OCI-LY3 (cell line): ENCODE data around the gene RBM12.

Experiments used
- H2AFZ ChIP-seq: fragments of 200-600, 300-600 bp; shearing (Covaris generic); 2 replicates; pipeline ENCODE4 v1.6.0; 2014; ENCODE audit warnings: antibody characterized with exemption, low read depth, low read length
- H3K27ac ChIP-seq: fragments of 200-600, 300-600 bp; sonication (generic); 2 replicates; pipeline ENCODE4 v1.5.1; 2014; ENCODE audit warnings: mild to moderate bottlenecking, low read length, moderate library complexity, mixed read lengths
- H3K27me3 ChIP-seq: fragments of 200-600, 300-600 bp; sonication (generic); 2 replicates; pipeline ENCODE4 v1.6.1; 2014; ENCODE audit warnings: low read depth, low read length, mixed read lengths
- H3K36me3 ChIP-seq: fragments of 200-600, 300-600 bp; sonication (generic); replicated peaks from 2 replicates; pipeline ENCODE3; 2014; ENCODE audit warnings: low read depth, low read length, mixed read lengths
- H3K4me1 ChIP-seq: fragments of 300-600, 200-600 bp; sonication (generic); 2 replicates; pipeline ENCODE4 v1.6.1; 2014; ENCODE audit warnings: low read length, mixed read lengths
- H3K4me2 ChIP-seq: fragments of 200-600, 300-600 bp; sonication (generic); 2 replicates; pipeline ENCODE4 v1.6.1; 2014; ENCODE audit warnings: low read length, mixed read lengths
- H3K4me3 ChIP-seq: fragments of 300-600, 200-600 bp; sonication (generic); 2 replicates; pipeline ENCODE4 v1.5.1; 2014; ENCODE audit warnings: antibody characterized with exemption, mild to moderate bottlenecking, low read length, moderate library complexity
- H3K79me2 ChIP-seq: fragments of 300-600, 200-600 bp; shearing (Covaris generic); 2 replicates; pipeline ENCODE4 v1.6.1; 2014; ENCODE audit warnings: mild to moderate bottlenecking, low read length, mixed read lengths
- H3K9ac ChIP-seq: fragments of 300-600, 200-600 bp; shearing (Covaris generic); 2 replicates; pipeline ENCODE4 v1.6.0; 2014; ENCODE audit warnings: mild to moderate bottlenecking, low read length, moderate library complexity
- H3K9me3 ChIP-seq: fragments of 200-600, 300-600 bp; shearing (Covaris generic); 2 replicates; pipeline ENCODE4 v1.6.1; 2014; ENCODE audit warnings: low read length, mixed read lengths; ENCODE audit not compliant: insufficient read depth
- H4K20me1 ChIP-seq: fragments of 200-600, 300-600 bp; sonication (generic); 2 replicates; pipeline ENCODE4 v1.6.1; 2016; ENCODE audit warnings: low read length, mixed read lengths; ENCODE audit not compliant: insufficient read depth
- CTCF ChIP-seq: fragments of 200-600, 300-600 bp; sonication (generic); IDR thresholded peaks from 2 replicates; pipeline ENCODE4 v1.5.1; 2014; ENCODE audit warnings: antibody characterized with exemption, low read length, low read depth
- EZH2phosphoT487 ChIP-seq: fragments of 200-600 bp; shearing (Covaris generic); IDR thresholded peaks from 2 replicates; pipeline ENCODE4 v1.6.1; 2018; ENCODE audit warnings: antibody characterized with exemption, mixed run types, low read depth

Gene RBM12

GRCh38 chr20:35651958-35652357 is 12.7 kb downstream of the RBM12 start:
- H3K4me1 ChIP-seq = no peaks in the 10 kb centered on the region
- peaks cover 84% of the 10 kb centered on the region for H4K20me1 ChIP-seq
- TF ChIP-seq EZH2phosphoT487 (no peak), CTCF (no peak)
- no peaks in the 10 kb centered on the region for H3K9me3 ChIP-seq
- no peak overlapping the region for H3K27ac ChIP-seq
- H3K4me3 ChIP-seq = no peak overlapping the region
- no peak overlapping the region for H3K4me2 ChIP-seq
- no peak overlapping the region for H3K9ac ChIP-seq
- peaks cover 98% of the 10 kb centered on the region for H3K79me2 ChIP-seq
- H2AFZ ChIP-seq = no peak overlapping the region
- peaks cover 57% of the 10 kb centered on the region for H3K36me3 ChIP-seq
- H3K27me3 ChIP-seq = no peaks in the 10 kb centered on the region

- H4K20me1 ChIP-seq = peaks cover 79% of the 10 kb centered on the region
- no peaks in the 10 kb centered on the region for H3K4me1 ChIP-seq
- TF ChIP-seq CTCF (no peak), EZH2phosphoT487 (no peak)
- H3K27ac ChIP-seq = no peak overlapping the region
- H3K9me3 ChIP-seq = no peaks in the 10 kb centered on the region
- H3K9ac ChIP-seq = no peak overlapping the region
- H3K4me2 ChIP-seq = no peak overlapping the region
- no peak overlapping the region for H3K4me3 ChIP-seq
- H2AFZ ChIP-seq = no peak overlapping the region
- peaks cover 57% of the 10 kb centered on the region for H3K36me3 ChIP-seq
- H3K27me3 ChIP-seq = no peaks in the 10 kb centered on the region
- peaks cover 95% of the 10 kb centered on the region for H3K79me2 ChIP-seq
Measured at GRCh38 chr20:35650632-35651031, 14.1 kb downstream of the RBM12 start.

- Histone ChIP-seq H3K27ac (no peak overlapping the region), H3K79me2 (peaks cover 95% of the 10 kb centered on the region), H2AFZ (no peak overlapping the region), H3K36me3 (peaks cover 40% of the 10 kb centered on the region), H3K4me3 (no peak overlapping the region), H3K4me2 (no peak overlapping the region), H3K9ac (no peak overlapping the region), H4K20me1 (peaks cover 78% of the 10 kb centered on the region), H3K4me1 (no peaks in the 10 kb centered on the region), H3K27me3 (no peaks in the 10 kb centered on the region), H3K9me3 (no peaks in the 10 kb centered on the region)
- TF ChIP-seq CTCF (no peak), EZH2phosphoT487 (no peak)
Measured at GRCh38 chr20:35648836-35649235, 15.9 kb downstream of the RBM12 start.

- no peak for TF ChIP-seq EZH2phosphoT487
- TF ChIP-seq CTCF = no peak
- H3K27me3 ChIP-seq = no peaks in the 10 kb centered on the region
- H3K79me2 ChIP-seq = peaks cover 91% of the 10 kb centered on the region
- H3K27ac ChIP-seq = no peak overlapping the region
- no peak overlapping the region for H3K4me2 ChIP-seq
- no peaks in the 10 kb centered on the region for H3K4me1 ChIP-seq
- no peaks in the 10 kb centered on the region for H3K9me3 ChIP-seq
- H3K4me3 ChIP-seq = no peak overlapping the region
- H4K20me1 ChIP-seq = peaks cover 75% of the 10 kb centered on the region
- H3K9ac ChIP-seq = no peak overlapping the region
- H2AFZ ChIP-seq = no peak overlapping the region
- peaks cover 18% of the 10 kb centered on the region for H3K36me3 ChIP-seq
Measured at GRCh38 chr20:35644806-35645205, 19.9 kb downstream of the RBM12 start.
